GM12872 (cell line): ENCODE results near the gene U2SURP.

Source experiments
- CTCF ChIP-seq: IDR thresholded peaks from 3 replicates; pipeline ENCODE4 v1.5.1; 2011; ENCODE audit warnings: low read depth, mild to moderate bottlenecking, low read length, moderate library complexity; ENCODE audit not compliant: insufficient read depth

Gene U2SURP

DNA sequence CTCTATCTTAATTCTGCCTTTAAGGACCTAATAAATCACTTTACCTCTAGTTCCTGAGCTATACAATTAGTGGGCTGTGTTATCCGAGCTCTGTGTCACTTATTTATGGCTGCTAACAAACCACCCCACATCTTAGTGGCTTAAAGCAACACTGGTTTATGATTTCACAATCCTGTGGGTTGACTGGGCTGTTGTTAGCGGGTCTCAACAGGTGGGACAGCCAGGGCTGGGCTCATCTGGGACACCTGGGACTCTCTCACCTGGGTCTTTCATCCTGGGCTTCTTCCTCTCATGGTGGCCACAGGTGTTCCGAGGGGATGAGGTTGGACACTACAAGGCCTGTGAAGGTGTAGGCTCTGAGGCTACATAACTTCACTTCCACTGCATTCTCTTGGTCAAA is 82.4 kb downstream of the U2SURP start:
- TF ChIP-seq CTCF = no peak

DNA sequence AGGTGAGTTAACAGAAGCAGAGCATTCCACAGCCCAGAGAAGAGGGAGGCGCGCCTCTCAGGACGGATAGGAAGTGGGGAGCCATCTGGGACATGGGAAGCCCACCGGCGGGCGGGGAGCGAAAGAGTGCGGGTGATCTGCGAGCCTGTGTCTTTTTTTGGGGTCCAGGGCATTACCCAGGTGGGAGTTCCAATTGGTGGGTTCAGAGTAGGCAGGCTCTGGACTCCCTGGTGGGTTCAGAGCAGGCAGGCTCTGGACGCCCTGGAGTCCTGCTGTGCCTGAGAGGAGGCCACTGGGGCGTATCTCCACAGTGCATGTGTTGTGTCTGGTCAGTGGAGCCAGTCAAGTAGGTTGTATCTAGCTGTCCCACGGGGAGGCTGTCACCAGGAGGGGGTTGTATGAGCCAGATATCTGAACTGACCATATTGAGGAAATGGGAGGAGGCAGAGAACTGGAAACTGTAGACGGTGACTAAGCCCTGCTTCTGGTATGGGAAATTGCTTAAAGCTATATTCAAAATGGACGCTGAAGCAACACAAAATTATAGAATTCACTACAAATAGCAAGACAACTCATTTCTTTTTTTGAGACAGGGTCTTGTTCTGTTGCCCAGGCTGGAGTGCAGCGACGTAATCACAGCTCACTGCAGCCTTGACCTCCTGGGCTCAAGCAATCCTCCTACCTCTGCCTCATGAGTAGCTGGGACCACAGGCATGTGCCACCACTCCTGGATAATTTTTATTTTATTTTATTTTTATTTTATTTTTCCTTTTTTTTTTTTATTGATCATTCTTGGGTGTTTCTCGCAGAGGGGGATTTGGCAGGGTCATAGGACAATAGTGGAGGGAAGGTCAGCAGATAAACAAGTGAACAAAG is 83.7 kb downstream of the U2SURP start:
- TF ChIP-seq CTCF = no peak

DNA sequence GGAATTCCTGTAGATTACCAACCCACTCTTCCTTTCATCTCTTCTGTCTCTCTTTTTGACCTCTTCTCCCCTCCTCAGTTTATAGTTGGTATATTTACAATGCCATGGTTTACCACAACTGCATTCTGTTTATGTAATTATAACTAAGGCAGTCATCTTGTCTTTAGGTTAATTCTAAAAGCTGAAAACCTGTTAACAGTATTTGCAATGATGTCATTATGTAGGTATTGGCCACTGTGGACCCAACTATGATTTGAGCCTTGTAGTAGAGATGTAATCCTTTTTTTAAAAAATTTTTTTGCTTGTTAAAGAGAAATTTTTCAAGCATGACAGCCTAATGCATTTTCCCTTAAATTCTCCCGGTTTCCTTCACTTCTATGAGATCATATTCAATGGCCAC is 87.5 kb downstream of the U2SURP start:
- TF ChIP-seq CTCF = no peak

GRCh38 chr3:143089965-143090364 is 88.6 kb downstream of the U2SURP start:
- no peak for TF ChIP-seq CTCF

DNA sequence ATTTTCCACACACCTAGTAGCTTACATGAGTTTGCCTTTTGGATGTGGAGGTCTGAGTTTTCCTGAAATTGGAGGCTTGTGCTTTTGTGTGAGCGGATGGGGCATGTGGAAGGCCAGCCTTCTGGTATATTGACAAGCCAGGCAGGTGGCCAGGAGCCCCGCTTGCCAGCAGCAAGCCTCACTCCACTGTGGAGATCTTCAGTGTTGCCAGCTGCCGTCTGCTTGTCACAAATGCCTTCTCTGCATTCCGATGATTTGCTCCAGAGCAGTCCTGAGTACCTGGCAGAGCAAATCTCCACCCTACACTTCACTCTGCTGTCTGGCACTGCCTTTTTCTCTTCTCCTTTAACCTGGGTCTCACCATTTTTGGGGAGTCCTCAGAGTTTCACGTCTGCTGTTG is 89.1 kb downstream of the U2SURP start:
- TF ChIP-seq CTCF = no peak

DNA sequence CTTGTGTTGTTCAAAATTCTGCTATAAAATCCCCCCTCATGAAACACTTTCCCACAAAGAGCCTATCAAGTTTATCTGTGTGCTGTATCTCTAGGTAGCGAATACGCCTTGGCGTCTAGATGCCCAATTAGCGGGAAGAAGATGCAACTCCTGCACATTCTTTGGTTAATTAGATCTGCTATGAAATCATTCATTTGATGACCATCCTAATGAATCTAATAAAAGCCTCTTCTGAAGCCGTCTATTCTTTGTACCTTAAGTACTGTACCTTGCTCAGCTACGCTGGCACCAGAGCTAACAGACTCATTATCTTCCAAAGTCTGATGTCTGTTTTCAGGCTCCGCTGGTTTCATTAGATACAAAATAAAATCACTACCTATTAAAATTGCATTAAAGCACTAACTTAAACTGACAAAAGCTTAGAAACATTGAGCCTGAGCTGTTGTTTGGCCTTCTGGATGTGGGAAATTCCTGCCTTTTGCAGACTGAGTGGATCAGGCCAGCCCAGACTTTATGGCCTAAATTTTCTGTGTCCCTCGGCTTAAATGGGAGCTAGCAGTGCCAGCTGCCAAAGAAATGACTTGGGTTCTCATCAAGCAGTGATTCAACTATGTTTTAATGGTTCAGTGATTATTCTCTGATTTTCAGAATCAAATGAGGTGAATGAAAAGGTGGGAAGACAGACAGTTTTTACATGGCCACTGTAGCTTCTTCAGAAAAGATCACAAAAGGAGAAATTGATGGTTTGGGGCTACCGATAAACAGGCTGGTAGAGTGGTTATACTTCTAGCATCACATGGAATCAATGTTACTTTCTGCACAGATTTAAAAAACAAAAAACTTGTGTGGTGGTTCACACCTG is 89.8 kb downstream of the U2SURP start:
- TF ChIP-seq CTCF = no peak

DNA sequence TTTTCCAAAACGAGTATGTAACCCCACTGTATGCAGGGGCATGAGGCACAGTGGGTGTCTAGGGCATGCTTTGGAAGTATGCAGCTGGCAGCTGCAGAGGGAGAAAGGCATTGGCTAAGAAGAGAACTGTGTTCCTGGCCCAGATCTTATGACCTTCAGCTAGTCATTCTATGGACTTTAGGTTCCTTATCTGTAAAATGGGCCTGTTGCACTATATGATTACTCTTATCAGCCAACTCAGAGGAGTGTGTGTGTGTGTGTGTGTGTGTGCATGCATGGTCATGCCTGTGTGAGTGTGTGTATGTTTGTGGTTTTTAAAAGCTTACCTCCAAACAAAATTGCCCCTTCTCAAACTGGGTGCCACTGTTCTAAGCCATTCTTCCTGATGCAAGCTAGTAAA is 90.8 kb downstream of the U2SURP start:
- no peak for TF ChIP-seq CTCF
